Fibroblast of villous mesenchyme (primary cell): Measurements from ENCODE around the gene MED22. TPM values are rescaled to one million over a fixed set of nuclear protein-coding genes. Genes with fewer than 3 reads are reported as not detected.
A peak's percentile ranks its signal among the peaks of the same experiment; 100 is the strongest.

Source experiments
- DNase-seq: peaks from one replicate; pipeline ENCODE4 v3.0.0-alpha.2; 2010; ENCODE audit warnings: low read depth
- H3K4me3 ChIP-seq: 2 replicates; pipeline ENCODE4 v1.5.1; 2011; ENCODE audit warnings: low read depth, mild to moderate bottlenecking, low read length
- total RNA-seq: library from RNA; depleted of rRNA; stranded (reverse); fragments of >200 nt; gene quantifications from 2 replicates; pipeline ENCODE4 v1.2.3, GENCODE V29; 2012
- TF ChIP-seq, protein P1 (sequence below): IDR thresholded peaks from 2 replicates; pipeline ENCODE4 v1.5.1; 2012; ENCODE audit warnings: low read depth, mild to moderate bottlenecking, low read length; ENCODE audit not compliant: insufficient read depth

Gene MED22
- total RNA-seq, 1 donor = 12.1 TPM

DNA sequence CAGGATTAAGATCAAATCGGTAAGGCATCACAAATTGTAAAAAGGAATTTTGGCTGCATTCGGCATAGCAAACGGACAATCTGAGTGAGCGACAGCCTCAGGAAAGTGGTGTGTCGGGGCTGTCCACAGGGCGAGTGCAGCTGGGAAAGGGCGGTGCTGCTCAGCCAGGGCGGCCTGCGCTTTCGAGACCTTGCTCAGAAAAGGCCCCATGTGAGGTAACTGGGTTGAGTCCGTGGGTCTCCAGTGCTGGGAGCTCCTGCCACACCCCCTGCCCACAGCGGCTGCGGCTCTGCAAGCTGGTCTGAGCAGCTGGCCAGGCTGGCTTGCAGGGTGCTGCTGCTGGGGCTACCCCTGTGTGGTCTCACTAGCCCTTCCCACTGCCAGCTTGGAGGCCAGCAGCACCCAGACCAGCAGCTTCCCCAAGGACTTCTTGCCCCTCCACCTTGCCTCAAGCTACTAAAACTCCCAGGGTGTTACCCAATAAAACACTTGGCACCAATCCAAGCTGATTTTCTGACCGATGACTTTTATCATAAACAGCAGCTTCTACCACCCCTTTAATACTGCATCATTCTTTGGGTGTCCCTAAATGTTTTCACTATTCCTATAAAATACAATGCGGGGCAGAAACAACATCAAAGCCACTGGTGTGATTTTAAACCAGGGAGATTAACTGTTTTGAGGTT lies 14.6 kb upstream of the MED22 start:
- TF ChIP-seq, protein P1, sequence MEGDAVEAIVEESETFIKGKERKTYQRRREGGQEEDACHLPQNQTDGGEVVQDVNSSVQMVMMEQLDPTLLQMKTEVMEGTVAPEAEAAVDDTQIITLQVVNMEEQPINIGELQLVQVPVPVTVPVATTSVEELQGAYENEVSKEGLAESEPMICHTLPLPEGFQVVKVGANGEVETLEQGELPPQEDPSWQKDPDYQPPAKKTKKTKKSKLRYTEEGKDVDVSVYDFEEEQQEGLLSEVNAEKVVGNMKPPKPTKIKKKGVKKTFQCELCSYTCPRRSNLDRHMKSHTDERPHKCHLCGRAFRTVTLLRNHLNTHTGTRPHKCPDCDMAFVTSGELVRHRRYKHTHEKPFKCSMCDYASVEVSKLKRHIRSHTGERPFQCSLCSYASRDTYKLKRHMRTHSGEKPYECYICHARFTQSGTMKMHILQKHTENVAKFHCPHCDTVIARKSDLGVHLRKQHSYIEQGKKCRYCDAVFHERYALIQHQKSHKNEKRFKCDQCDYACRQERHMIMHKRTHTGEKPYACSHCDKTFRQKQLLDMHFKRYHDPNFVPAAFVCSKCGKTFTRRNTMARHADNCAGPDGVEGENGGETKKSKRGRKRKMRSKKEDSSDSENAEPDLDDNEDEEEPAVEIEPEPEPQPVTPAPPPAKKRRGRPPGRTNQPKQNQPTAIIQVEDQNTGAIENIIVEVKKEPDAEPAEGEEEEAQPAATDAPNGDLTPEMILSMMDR = no peak
- peak; percentile 57 for DNase-seq

DNA sequence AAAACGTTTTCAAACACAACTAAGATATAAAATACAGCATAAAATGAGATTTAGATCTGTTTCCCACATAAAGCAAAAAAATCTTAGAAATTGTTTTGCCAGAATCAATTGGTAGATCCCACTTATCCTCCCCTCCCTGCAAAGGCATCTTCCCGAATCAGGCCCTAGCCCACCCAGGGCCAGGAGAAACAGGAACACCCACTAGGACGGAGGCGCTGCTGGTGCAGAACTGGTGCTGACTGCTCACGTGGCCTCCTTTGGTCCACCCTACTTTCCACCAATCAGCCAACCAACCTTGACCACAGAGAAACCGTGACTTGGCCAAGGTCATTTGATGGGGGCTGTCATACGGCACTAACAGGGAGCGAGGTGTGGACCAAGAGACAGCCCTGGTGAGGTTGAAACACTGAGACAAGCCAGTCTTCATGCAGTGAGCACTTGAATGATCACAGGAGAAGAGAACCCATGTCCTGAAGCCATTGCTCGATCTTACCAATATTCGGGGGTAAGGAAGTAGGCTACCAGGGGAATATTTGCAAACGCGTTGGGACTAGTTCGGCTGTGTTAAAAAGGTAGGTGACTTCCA lies 13.7 kb upstream of the MED22 start:
- no peak for DNase-seq
- TF ChIP-seq, protein P1 = no peak
- H3K4me3 ChIP-seq = no peak overlapping the region

More for the DNA sequence above, 14.6 kb upstream of the MED22 start:
- no peak overlapping the region for H3K4me3 ChIP-seq

DNA sequence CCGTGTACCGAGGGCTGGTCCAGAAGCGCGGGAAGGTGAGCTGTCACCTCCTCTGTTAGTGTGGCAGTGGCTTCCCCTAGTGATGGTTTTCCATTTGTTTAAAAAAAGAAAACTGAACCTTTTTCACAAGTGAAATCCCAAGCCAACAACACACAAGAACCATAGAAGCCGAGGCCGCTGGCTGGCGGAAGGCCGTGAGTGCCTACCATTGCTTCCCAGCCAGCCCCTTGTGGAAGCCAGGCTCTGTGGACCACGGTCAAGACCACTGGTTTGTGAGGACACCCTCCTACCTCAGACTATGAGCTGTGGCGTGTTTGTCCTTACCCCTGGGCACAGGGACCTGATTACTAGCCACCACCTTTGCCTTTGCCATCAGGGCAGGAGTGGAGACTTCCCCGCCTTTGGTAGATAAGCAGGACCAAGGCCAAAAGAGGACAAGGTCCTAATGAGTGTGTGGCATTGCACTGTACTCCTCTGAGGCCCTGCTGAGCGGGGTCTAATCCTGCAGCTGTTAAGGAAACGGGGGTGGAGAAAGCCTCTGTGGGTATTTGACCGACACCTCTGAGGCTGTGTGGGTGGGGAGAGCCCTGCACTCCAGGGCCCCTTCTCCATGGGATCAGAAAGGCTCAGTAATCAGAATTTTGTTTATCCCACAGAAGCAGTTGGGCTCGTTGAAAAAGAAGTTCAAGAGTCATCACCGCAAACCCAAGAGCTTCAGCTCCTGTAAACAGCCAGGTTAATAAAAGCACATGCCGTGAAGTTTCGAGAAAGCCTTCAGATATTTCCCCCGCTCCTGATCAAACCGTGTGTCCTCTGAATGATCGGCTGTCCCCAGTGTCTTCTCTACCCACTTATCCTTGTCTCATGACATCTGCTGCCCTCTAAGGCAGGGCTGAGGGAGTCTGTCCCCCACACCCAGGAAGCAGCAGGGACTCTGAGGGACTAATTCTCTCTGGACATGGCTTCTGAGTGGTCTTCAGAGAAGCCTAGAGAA lies 12.8 kb upstream of the MED22 start:
- DNase-seq = peak; percentile 39

DNA sequence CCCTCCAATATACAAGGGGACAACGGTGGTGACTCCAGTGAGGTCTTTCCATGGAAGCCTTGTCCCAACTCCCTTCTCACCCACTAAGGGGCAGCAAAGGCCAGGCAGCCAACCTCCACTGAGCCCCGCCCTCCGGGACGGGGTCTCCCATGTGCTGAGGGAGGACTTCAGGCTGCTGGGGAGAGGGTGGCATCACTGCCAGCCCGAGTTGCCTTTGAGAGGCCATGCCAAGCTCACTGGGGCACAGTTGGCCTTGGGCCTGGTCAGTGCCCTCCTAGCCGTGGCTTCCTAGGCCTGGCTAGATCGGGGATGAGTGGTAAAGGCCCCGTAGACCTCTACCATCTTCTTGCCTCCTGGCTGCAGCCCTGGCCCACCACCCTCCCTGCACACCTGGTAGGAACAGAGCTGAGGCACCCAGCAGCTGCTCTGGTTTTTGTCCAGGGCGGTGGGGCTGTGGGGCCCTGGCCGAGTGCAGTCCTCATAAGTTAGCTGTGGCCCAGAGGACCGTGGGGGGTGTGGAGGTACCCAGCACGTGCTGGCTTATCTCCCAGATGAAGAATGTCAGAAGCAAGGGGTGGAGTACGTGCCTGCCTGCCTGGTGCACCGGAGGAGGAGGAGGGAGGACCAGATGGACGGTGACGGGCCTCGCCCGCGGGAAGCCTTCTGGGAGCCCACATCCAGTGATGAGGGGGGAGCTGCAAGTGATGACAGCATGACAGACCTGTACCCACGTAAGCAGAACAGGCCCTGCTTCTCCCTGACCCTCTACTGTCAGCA lies 11.7 kb upstream of the MED22 start:
- DNase-seq = no peak
- H3K4me3 ChIP-seq = no peak overlapping the region
- TF ChIP-seq, protein P1 = peak; percentile 40

More for the DNA sequence above, 12.8 kb upstream of the MED22 start:
- TF ChIP-seq, protein P1 = no peak
- H3K4me3 ChIP-seq = no peak overlapping the region

DNA sequence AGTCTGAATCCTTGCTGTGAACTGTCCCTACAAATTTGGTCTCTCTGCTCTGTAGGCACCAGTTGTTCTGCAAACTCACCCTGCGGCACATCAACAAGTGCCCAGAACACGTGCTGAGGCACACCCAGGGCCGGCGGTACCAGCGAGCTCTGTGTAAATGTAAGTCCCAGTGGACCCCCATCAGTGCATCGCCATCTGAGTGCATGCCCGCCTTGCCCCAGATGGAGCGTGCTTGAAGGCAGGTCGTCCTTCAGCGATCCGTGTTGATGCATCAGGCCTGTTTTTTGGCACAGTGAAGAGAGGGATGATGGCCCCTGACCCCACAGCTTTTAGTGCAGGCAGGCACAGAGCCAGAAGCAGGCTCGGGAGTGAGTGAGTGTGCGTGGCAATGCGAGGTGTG lies 9.7 kb upstream of the MED22 start:
- no peak overlapping the region for H3K4me3 ChIP-seq
- TF ChIP-seq, protein P1 = no peak
- no peak for DNase-seq

DNA sequence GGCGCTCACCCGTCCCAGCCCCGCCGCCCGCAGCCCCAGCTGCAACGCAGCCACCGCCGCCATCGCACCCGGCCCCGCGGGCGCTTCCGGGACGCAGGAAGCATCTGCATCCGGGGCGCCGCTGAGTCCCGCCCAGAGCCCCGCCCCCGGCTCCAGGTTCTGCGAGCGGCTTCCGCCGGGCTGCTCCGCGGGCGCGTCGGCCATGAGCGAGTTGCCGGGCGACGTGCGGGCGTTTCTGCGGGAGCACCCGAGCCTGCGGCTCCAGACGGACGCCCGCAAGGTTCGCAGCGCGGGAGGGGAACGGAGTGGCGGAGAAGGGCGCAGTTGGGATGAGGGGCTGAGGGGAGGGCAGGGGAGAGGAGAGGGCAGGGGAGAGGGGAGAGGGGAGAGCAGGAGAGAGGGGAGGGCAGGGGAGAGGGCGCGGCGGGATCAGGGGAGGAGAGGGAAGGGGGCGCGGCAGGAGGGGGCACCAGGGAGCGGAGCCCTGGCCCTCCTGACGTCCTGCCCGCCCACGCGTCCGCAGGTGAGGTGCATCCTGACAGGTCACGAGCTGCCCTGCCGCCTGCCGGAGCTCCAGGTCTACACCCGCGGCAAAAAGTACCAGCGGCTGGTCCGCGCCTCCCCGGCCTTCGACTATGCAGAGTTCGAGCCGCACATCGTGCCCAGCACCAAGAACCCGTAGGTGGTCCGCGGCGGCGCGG lies 8.6 kb upstream of the MED22 start, which contains the start of the genes SURF1 and SURF2:
SURF1 (minus strand) TSS at position 97 of the 701 bp plus-strand sequence; CDS start at position 63, 34 bp downstream.
SURF2 (plus strand) TSS at position 160 of the 701 bp plus-strand sequence; CDS start at position 203, 43 bp downstream.
- TF ChIP-seq, protein P1 = no peak
- peak; percentile 79 for DNase-seq
- peak within 1 kb of the TSS; percentile 90 for H3K4me3 ChIP-seq
